DND-41 (cell line): ENCODE data around the gene CHMP1A.

Experiments used
- CTCF ChIP-seq: IDR thresholded peaks from 2 replicates; pipeline ENCODE4 v1.5.1; 2012; ENCODE audit warnings: borderline replicate concordance, low read length, moderate library complexity, mild to moderate bottlenecking; ENCODE audit not compliant: poor library complexity, severe bottlenecking; ENCODE audit errors: extremely low read depth
- EZH2 ChIP-seq: IDR thresholded peaks from 3 replicates; pipeline ENCODE4 v1.6.1; 2012; ENCODE audit warnings: borderline replicate concordance, low read depth, mild to moderate bottlenecking, moderate library complexity, low read length, inconsistent platforms; ENCODE audit not compliant: severe bottlenecking

GRCh38 chr16:89690392-89690901 lies 32.9 kb upstream of the CHMP1A start:
- no peak for TF ChIP-seq CTCF
- TF ChIP-seq EZH2 = no peak
